ENCODE results near the gene HNRNPUL2. TPM values are rescaled to one million over a fixed set of nuclear protein-coding genes. Genes with fewer than 3 reads are reported as not detected.
"Not testable (repeated sequence)": the region's sequence is repeated elsewhere in the genome, so short reads cannot be mapped to it uniquely, and the experiment has no call there.

The HNRNPUL2 gene
- total RNA-seq, 1 experiment from 2014 or later = 43.5 TPM

GRCh38 chr11:62676698-62677097 lies 50.6 kb downstream of the HNRNPUL2 start:
- H3K14ac ChIP-seq (ENCODE audit: insufficient read depth, low read length) = no peak overlapping the region
- no peak overlapping the region for H2BK20ac ChIP-seq (ENCODE audit: low read depth, low read length, poor library complexity, severe bottlenecking)
- no peak overlapping the region for H3K27ac ChIP-seq (ENCODE audit: insufficient read length, low read depth, low read length)
- H2AFZ ChIP-seq (ENCODE audit: low read length) = no peak overlapping the region
- H3K4me2 ChIP-seq (ENCODE audit: insufficient read depth, insufficient read length, low read length) = no peak overlapping the region
- no peak overlapping the region for H3K9ac ChIP-seq (ENCODE audit: extremely low read depth, insufficient read length, low read length)
- H3K23me2 ChIP-seq (ENCODE audit: insufficient read length, low read depth, low read length, poor library complexity, severe bottlenecking) = peaks cover 8% of the 10 kb centered on the region
- 0 out of 3 replicates have a peak, but pooled peaks have one; percentile 14 for TF ChIP-seq CTCF (conservative IDR thresholded peaks at IDR 0.05)
- no peak overlapping the region for H3K23ac ChIP-seq (ENCODE audit: insufficient read length, low read depth, low read length)
- Mint-ChIP-seq H3K27me3 (ENCODE audit: low read depth) (no peaks in the 10 kb centered on the region), H3K4me3 (peak overlapping the region in 1 of 2 experiments; percentile 85; a peak in 1 of 5 replicates), H3K4me1 (peaks cover 17 to 30% of the 10 kb centered on the region in 2 experiments), H3K27ac (peak overlapping the region in 2 of 3 experiments; percentile 31 to 63; a peak in 2 of 7 replicates), H3K36me3 (ENCODE audit: insufficient read depth in 1 of 3, low read depth in 3 of 3) (peaks cover 17 to 49% (median 44%) of the 10 kb centered on the region in 3 experiments; a peak in 6 of 7 replicates), H3K9me3 (0 out of 5 replicates have a peak, but pooled peaks cover 0 to 2% of the 10 kb centered on the region in 2 experiments)
- no peak overlapping the region for H2BK5ac ChIP-seq (ENCODE audit: insufficient read length, low read length)
- no peak overlapping the region for H2BK15ac ChIP-seq (ENCODE audit: low read depth, low read length)
- no peaks in the 10 kb centered on the region for H3K79me2 ChIP-seq (ENCODE audit: insufficient read depth, low read length)
- no peak for DNase-seq
- no peak overlapping the region for H2BK12ac ChIP-seq (ENCODE audit: insufficient read length, low read depth, low read length)
- no peaks in the 10 kb centered on the region for H3K9me3 ChIP-seq (ENCODE audit: control insufficient read depth, low read depth, low read length)
- H3K4ac ChIP-seq (ENCODE audit: low read depth, low read length) = no peak overlapping the region
- H3K79me1 ChIP-seq (ENCODE audit: insufficient read depth, low read depth, low read length, poor library complexity, severe bottlenecking) = no peaks in the 10 kb centered on the region
- no peak overlapping the region for H2AK5ac ChIP-seq (ENCODE audit: insufficient read length, low read length)
- no peak overlapping the region for H4K91ac ChIP-seq (ENCODE audit: insufficient read length, low read depth, low read length)
- H3T11ph ChIP-seq (ENCODE audit: low read length) = no peak overlapping the region
- H4K20me1 ChIP-seq (ENCODE audit: control insufficient read depth, insufficient read depth, insufficient read length) = no peaks in the 10 kb centered on the region
- H3K4me1 ChIP-seq (ENCODE audit: insufficient read depth, low read length) = no peaks in the 10 kb centered on the region
- H3K27me3 ChIP-seq (ENCODE audit: insufficient read depth, low read length) = no peaks in the 10 kb centered on the region
- no peak overlapping the region for H2BK120ac ChIP-seq (ENCODE audit: low read depth, low read length, poor library complexity, severe bottlenecking)
- no peak overlapping the region for H4K8ac ChIP-seq (replicated peaks; ENCODE audit: insufficient read length, low read depth, low read length)
- WGBS (ENCODE audit: extremely low coverage, insufficient read length, low lambda C conversion rate) = no CpG with 5 or more reads among the region's 6 CpGs
- H3K56ac ChIP-seq (ENCODE audit: insufficient read length, low read depth, low read length) = no peak overlapping the region
- H4K5ac ChIP-seq (ENCODE audit: insufficient read length, low read depth, low read length) = no peak overlapping the region
- H3K18ac ChIP-seq (ENCODE audit: insufficient read length, low read depth, low read length) = no peak overlapping the region

- H3K56ac ChIP-seq (ENCODE audit: insufficient read length, low read depth, low read length); H3K9ac ChIP-seq (ENCODE audit: extremely low read depth, insufficient read length, low read length); H3K27me3 Mint-ChIP-seq (ENCODE audit: low read depth); H3K4me2 ChIP-seq (ENCODE audit: insufficient read depth, insufficient read length, low read length); H2BK12ac ChIP-seq (ENCODE audit: insufficient read length, low read depth, low read length); H3K18ac ChIP-seq (ENCODE audit: insufficient read length, low read depth, low read length); H3K14ac ChIP-seq (ENCODE audit: insufficient read depth, low read length); H3K27ac ChIP-seq (ENCODE audit: insufficient read length, low read depth, low read length); H3K27ac Mint-ChIP-seq; H4K8ac ChIP-seq (replicated peaks; ENCODE audit: insufficient read length, low read depth, low read length); H2AFZ ChIP-seq (ENCODE audit: low read length); H2AK5ac ChIP-seq (ENCODE audit: insufficient read length, low read length); DNase-seq; H3K23ac ChIP-seq (ENCODE audit: insufficient read length, low read depth, low read length); H3K4me3 Mint-ChIP-seq; H3K27me3 ChIP-seq (ENCODE audit: insufficient read depth, low read length); H3T11ph ChIP-seq (ENCODE audit: low read length); H4K5ac ChIP-seq (ENCODE audit: insufficient read length, low read depth, low read length); H3K4me1 ChIP-seq (ENCODE audit: insufficient read depth, low read length); H2BK120ac ChIP-seq (ENCODE audit: low read depth, low read length, poor library complexity, severe bottlenecking); H2BK5ac ChIP-seq (ENCODE audit: insufficient read length, low read length); H3K9me3 Mint-ChIP-seq; H3K79me1 ChIP-seq (ENCODE audit: insufficient read depth, low read depth, low read length, poor library complexity, severe bottlenecking); H3K4ac ChIP-seq (ENCODE audit: low read depth, low read length); H2BK15ac ChIP-seq (ENCODE audit: low read depth, low read length); H3K79me2 ChIP-seq (ENCODE audit: insufficient read depth, low read length); H3K9me3 ChIP-seq (ENCODE audit: control insufficient read depth, low read depth, low read length); H4K20me1 ChIP-seq (ENCODE audit: control insufficient read depth, insufficient read depth, insufficient read length); H2BK20ac ChIP-seq (ENCODE audit: low read depth, low read length, poor library complexity, severe bottlenecking); H4K91ac ChIP-seq (ENCODE audit: insufficient read length, low read depth, low read length): not testable (repeated sequence)
- WGBS (ENCODE audit: extremely low coverage, insufficient read length, low lambda C conversion rate) = no CpG with 5 or more reads among the region's 10 CpGs
- Mint-ChIP-seq H3K4me1 (peaks cover 23 to 29% of the 10 kb centered on the region in 2 experiments), H3K36me3 (ENCODE audit: insufficient read depth in 1 of 3, low read depth in 3 of 3) (peaks cover 17 to 49% (median 44%) of the 10 kb centered on the region in 3 experiments; a peak in 6 of 7 replicates)
- H3K23me2 ChIP-seq (ENCODE audit: insufficient read length, low read depth, low read length, poor library complexity, severe bottlenecking) = peaks cover 11% of the 10 kb centered on the region
Observed at GRCh38 chr11:62675415-62675814, 51.8 kb downstream of the HNRNPUL2 start.

All from H9 (cell line).